Neuron (in vitro differentiated cells): Measurements from ENCODE around the gene DKKL1.

Experiments
- H2AFZ ChIP-seq: one replicate; pipeline ENCODE4 v1.6.1; 2013; ENCODE audit warnings: low read depth, mild to moderate bottlenecking, inconsistent platforms, low read length, moderate library complexity
- H3K27me3 ChIP-seq: one replicate; pipeline ENCODE4 v1.6.1; 2013; ENCODE audit warnings: low read length; ENCODE audit not compliant: insufficient read depth
- H3K36me3 ChIP-seq: one replicate; pipeline ENCODE4 v1.6.1; 2013; ENCODE audit warnings: low read length; ENCODE audit not compliant: insufficient read depth
- H3K4me1 ChIP-seq: one replicate; pipeline ENCODE4 v1.6.1; 2013; ENCODE audit warnings: low read length; ENCODE audit not compliant: insufficient read depth
- H3K4me3 ChIP-seq: 2 replicates; pipeline ENCODE4 v1.5.1; 2013; ENCODE audit warnings: mild to moderate bottlenecking, low read length, moderate library complexity
- H3K9me3 ChIP-seq: one replicate; pipeline ENCODE4 v1.6.1; 2013; ENCODE audit warnings: low read length

Gene DKKL1

GRCh38 chr19:49398931-49399330 is 35.3 kb downstream of the DKKL1 start:
- peaks cover 8% of the 10 kb centered on the region for H3K27me3 ChIP-seq
- peaks cover 7% of the 10 kb centered on the region for H3K4me1 ChIP-seq
- H2AFZ ChIP-seq, result no peak overlapping the region
- no peaks in the 10 kb centered on the region for H3K9me3 ChIP-seq
- H3K4me3 ChIP-seq, result no peak overlapping the region
- H3K36me3 ChIP-seq, result no peaks in the 10 kb centered on the region

GRCh38 chr19:49400029-49400428 is 36.4 kb downstream of the DKKL1 start:
- H3K4me3 ChIP-seq, result no peak overlapping the region
- H3K4me1 ChIP-seq, result peaks cover 7% of the 10 kb centered on the region
- no peaks in the 10 kb centered on the region for H3K36me3 ChIP-seq
- H2AFZ ChIP-seq, result no peak overlapping the region
- peaks cover 8% of the 10 kb centered on the region for H3K27me3 ChIP-seq
- no peaks in the 10 kb centered on the region for H3K9me3 ChIP-seq

GRCh38 chr19:49403404-49404187 is 39.9 kb downstream of the DKKL1 start:
- H3K4me3 ChIP-seq, result no peak overlapping the region
- no peaks in the 10 kb centered on the region for H3K9me3 ChIP-seq
- H3K4me1 ChIP-seq, result peaks cover 7% of the 10 kb centered on the region
- peak overlapping the region; percentile 28 for H2AFZ ChIP-seq
- H3K27me3 ChIP-seq, result no peaks in the 10 kb centered on the region
- H3K36me3 ChIP-seq, result no peaks in the 10 kb centered on the region

- H3K9me3 ChIP-seq, result no peaks in the 10 kb centered on the region
- no peak overlapping the region for H3K4me3 ChIP-seq
- peaks cover 7% of the 10 kb centered on the region for H3K4me1 ChIP-seq
- no peaks in the 10 kb centered on the region for H3K36me3 ChIP-seq
- H3K27me3 ChIP-seq, result peaks cover 10% of the 10 kb centered on the region
- no peak overlapping the region for H2AFZ ChIP-seq
These were observed 43.4 kb downstream of the DKKL1 start for GRCh38 chr19:49407079-49407478.

- Histone ChIP-seq H3K9me3 (no peaks in the 10 kb centered on the region), H3K36me3 (no peaks in the 10 kb centered on the region), H3K4me3 (no peak overlapping the region), H3K4me1 (peaks cover 7% of the 10 kb centered on the region), H2AFZ (no peak overlapping the region), H3K27me3 (peaks cover 14% of the 10 kb centered on the region)
These were observed 43.9 kb downstream of the DKKL1 start for GRCh38 chr19:49407482-49408015.

GRCh38 chr19:49408816-49409440 is 45.3 kb downstream of the DKKL1 start:
- Histone ChIP-seq H3K27me3 (peaks cover 26% of the 10 kb centered on the region), H3K4me3 (no peak overlapping the region), H2AFZ (no peak overlapping the region), H3K9me3 (no peaks in the 10 kb centered on the region), H3K4me1 (peaks cover under 1% of the 10 kb centered on the region), H3K36me3 (no peaks in the 10 kb centered on the region)

- Histone ChIP-seq H3K27me3 (peaks cover 27% of the 10 kb centered on the region), H2AFZ (no peak overlapping the region), H3K4me1 (no peaks in the 10 kb centered on the region), H3K9me3 (no peaks in the 10 kb centered on the region), H3K36me3 (no peaks in the 10 kb centered on the region), H3K4me3 (no peak overlapping the region)
These were observed 45.9 kb downstream of the DKKL1 start for GRCh38 chr19:49409441-49410029.

- no peaks in the 10 kb centered on the region for H3K36me3 ChIP-seq
- H3K9me3 ChIP-seq, result no peaks in the 10 kb centered on the region
- peaks cover 41% of the 10 kb centered on the region for H3K27me3 ChIP-seq
- no peaks in the 10 kb centered on the region for H3K4me1 ChIP-seq
- H2AFZ ChIP-seq, result no peak overlapping the region
- no peak overlapping the region for H3K4me3 ChIP-seq
These were observed 48.1 kb downstream of the DKKL1 start for GRCh38 chr19:49411681-49412326.

GRCh38 chr19:49413348-49413747 is 49.7 kb downstream of the DKKL1 start:
- Histone ChIP-seq H3K36me3 (no peaks in the 10 kb centered on the region), H3K27me3 (peaks cover 54% of the 10 kb centered on the region), H3K4me3 (no peak overlapping the region)

GRCh38 chr19:49414256-49414655 is 50.6 kb downstream of the DKKL1 start:
- Histone ChIP-seq H3K9me3 (no peaks in the 10 kb centered on the region), H3K4me3 (no peak overlapping the region), H3K27me3 (peaks cover 57% of the 10 kb centered on the region), H3K4me1 (no peaks in the 10 kb centered on the region), H2AFZ (no peak overlapping the region), H3K36me3 (no peaks in the 10 kb centered on the region)

More at GRCh38 chr19:49413348-49413747, 49.7 kb downstream of the DKKL1 start:
- Histone ChIP-seq H2AFZ (no peak overlapping the region), H3K9me3 (no peaks in the 10 kb centered on the region), H3K4me1 (no peaks in the 10 kb centered on the region)

GRCh38 chr19:49415102-49415809 is 51.6 kb downstream of the DKKL1 start:
- Histone ChIP-seq H2AFZ (no peak overlapping the region), H3K4me1 (no peaks in the 10 kb centered on the region), H3K9me3 (no peaks in the 10 kb centered on the region), H3K36me3 (no peaks in the 10 kb centered on the region), H3K27me3 (peaks cover 65% of the 10 kb centered on the region), H3K4me3 (no peak overlapping the region)

GRCh38 chr19:49415810-49416200 is 52.1 kb downstream of the DKKL1 start:
- H3K9me3 ChIP-seq, result no peaks in the 10 kb centered on the region
- H3K36me3 ChIP-seq, result no peaks in the 10 kb centered on the region
- H3K4me1 ChIP-seq, result no peaks in the 10 kb centered on the region
- peaks cover 70% of the 10 kb centered on the region for H3K27me3 ChIP-seq
- H2AFZ ChIP-seq, result no peak overlapping the region
- no peak overlapping the region for H3K4me3 ChIP-seq
